SK-N-SH (cell line): Measurements from ENCODE around the gene LMO7. TPM values are rescaled to one million over a fixed set of nuclear protein-coding genes. Genes with fewer than 3 reads are reported as not detected.

Source experiments
- CTCF ChIA-PET: fragments of 300-600, 350-600 bp; formaldehyde crosslinking; extraction: SDS; loops from one replicate; lab custom pipeline; 2021; lab: Yijun Ruan, JAX
- POLR2A ChIA-PET: fragments of 350-600 bp; sonication (Branson Sonifier 250); formaldehyde crosslinking; extraction: SDS; loops from one replicate; lab custom pipeline; 2020; ENCODE audit warnings: antibody characterized with exemption, inconsistent platforms; lab: Yijun Ruan, JAX
- DNase-seq: peaks from one replicate; pipeline ENCODE4 v3.0.0; 2012
- H2AFZ ChIP-seq: fragments of 200-600 bp; sonication (generic); 2 replicates; pipeline ENCODE4 v1.8.1; 2016; ENCODE audit warnings: antibody characterized with exemption, mild to moderate bottlenecking, low read depth
- H3F3A ChIP-seq: fragments of 200-600 bp; sonication (generic); replicated peaks from 2 replicates; pipeline ENCODE3; 2016; ENCODE audit warnings: antibody characterized with exemption, mild to moderate bottlenecking; ENCODE audit not compliant: insufficient read depth
- H3K27ac ChIP-seq, 2 experiments: fragments of 200-500 bp in 1 of 2; fragments of 200-600 bp in 1 of 2; sonication (Bioruptor generic) in 1 of 2; sonication (generic), shearing (Covaris generic) in 1 of 2; 2 replicates each; pipeline versions ENCODE4 v1.5.1 to v1.6.1; 2014 to 2016; ENCODE audit warnings: low read depth in 2 of 2, inconsistent platforms in 1 of 2, low read length in 1 of 2, mild to moderate bottlenecking in 1 of 2, mixed read lengths in 1 of 2
- H3K27me3 ChIP-seq: fragments of 200-600 bp; sonication (generic), shearing (Covaris generic); 2 replicates; pipeline ENCODE4 v1.6.1; 2016; ENCODE audit warnings: mixed run types; ENCODE audit not compliant: insufficient read depth
- H3K36me3 ChIP-seq, 2 experiments: fragments of 200-500 bp in 1 of 2; fragments of 200-600 bp in 1 of 2; sonication (Bioruptor generic) in 1 of 2; sonication (generic) in 1 of 2; replicated peaks in 1 of 2; 2 replicates each; pipeline versions ENCODE3 to v1.5.1; 2014 to 2016; ENCODE audit warnings: low read length in 1 of 2, mild to moderate bottlenecking in 1 of 2; ENCODE audit not compliant: insufficient read depth in 2 of 2, control insufficient read depth in 1 of 2
- H3K4me1 ChIP-seq, 2 experiments: fragments of 200-500 bp in 1 of 2; fragments of 200-600 bp in 1 of 2; sonication (Bioruptor generic) in 1 of 2; sonication (generic), shearing (Covaris generic) in 1 of 2; 2 replicates each; pipeline versions ENCODE4 v1.5.1 to v1.6.1; 2014 to 2016; ENCODE audit warnings: low read depth in 1 of 2, low read length in 1 of 2, mixed run types in 1 of 2; ENCODE audit not compliant: insufficient read depth in 2 of 2, control insufficient read depth in 1 of 2
- H3K4me2 ChIP-seq: fragments of 200-600 bp; sonication (generic), shearing (Covaris generic); 2 replicates; pipeline ENCODE4 v1.6.1; 2017; ENCODE audit warnings: mixed run types
- H3K4me3 ChIP-seq, 2 experiments: fragments of 200-500 bp in 1 of 2; fragments of 200-600 bp in 1 of 2; sonication (Bioruptor generic) in 1 of 2; sonication (generic), shearing (Covaris generic) in 1 of 2; 2 replicates each; pipeline versions ENCODE4 v1.5.1 to v1.8.1; 2014 to 2016; ENCODE audit warnings: low read depth in 2 of 2, inconsistent platforms in 1 of 2, low read length in 1 of 2, mild to moderate bottlenecking in 1 of 2, mixed read lengths in 1 of 2, moderate library complexity in 1 of 2
- H3K79me2 ChIP-seq: fragments of 200-600 bp; sonication (generic); 2 replicates; pipeline ENCODE4 v1.8.1; 2017; ENCODE audit warnings: mild to moderate bottlenecking; ENCODE audit not compliant: insufficient read depth
- H3K9ac ChIP-seq: fragments of 200-600 bp; sonication (generic); 2 replicates; pipeline ENCODE4 v1.6.1; 2017; ENCODE audit warnings: mixed run types
- H3K9me2 ChIP-seq: fragments of 200-600 bp; sonication (generic); 2 replicates; pipeline ENCODE4 v1.6.1; 2017; ENCODE audit warnings: mixed run types
- H3K9me3 ChIP-seq: fragments of 200-600 bp; sonication (generic); 2 replicates; pipeline ENCODE4 v1.6.1; 2017; ENCODE audit warnings: mixed run types, mild to moderate bottlenecking, moderate library complexity
- H4K20me1 ChIP-seq: fragments of 200-600 bp; sonication (generic); 2 replicates; pipeline ENCODE4 v1.6.1; 2017; ENCODE audit warnings: mild to moderate bottlenecking, mixed run types; ENCODE audit not compliant: insufficient read depth
- CHD2 ChIP-seq: fragments of 150-350 bp; IDR thresholded peaks from 2 replicates; pipeline ENCODE4 v1.6.1; 2018; ENCODE audit warnings: low read length; ENCODE audit not compliant: partially characterized antibody
- ELF1 ChIP-seq: IDR thresholded peaks from 2 replicates; pipeline ENCODE4 v1.4.0; 2012
- EP300 ChIP-seq, 2 experiments: IDR thresholded peaks; 2 replicates each; pipeline versions ENCODE4 v1.4.0 to v1.6.1; 2012; ENCODE audit warnings: borderline replicate concordance in 1 of 2, low read depth in 1 of 2, low read length in 1 of 2
- FOSL2 ChIP-seq: IDR thresholded peaks from 2 replicates; pipeline ENCODE4 v1.4.0; 2012; ENCODE audit warnings: low read depth, mild to moderate bottlenecking, moderate library complexity, borderline replicate concordance
- FOXM1 ChIP-seq: IDR thresholded peaks from 2 replicates; pipeline ENCODE4 v1.4.0; 2012; ENCODE audit warnings: low read depth, mild to moderate bottlenecking
- IRF3 ChIP-seq: fragments of 150-350 bp; IDR thresholded peaks from 2 replicates; pipeline ENCODE4 v1.6.1; 2016; ENCODE audit warnings: mild to moderate bottlenecking, low read depth, low read length
- JUND ChIP-seq: IDR thresholded peaks from 2 replicates; pipeline ENCODE4 v1.4.0; 2012
- MAX ChIP-seq: IDR thresholded peaks from 2 replicates; pipeline ENCODE4 v1.4.0; 2012; ENCODE audit warnings: low read depth
- NFIC ChIP-seq: IDR thresholded peaks from 2 replicates; pipeline ENCODE4 v1.4.0; 2012; ENCODE audit warnings: borderline replicate concordance
- PBX3 ChIP-seq: IDR thresholded peaks from 2 replicates; pipeline ENCODE4; 2012
- POLR2AphosphoS5 ChIP-seq: IDR thresholded peaks from 2 replicates; pipeline ENCODE4 v1.6.1; 2012; ENCODE audit warnings: low read depth, low read length
- RXRA ChIP-seq: IDR thresholded peaks from 2 replicates; pipeline ENCODE4 v1.4.0; 2012; ENCODE audit warnings: low read depth, mild to moderate bottlenecking, borderline replicate concordance
- SMC3 ChIP-seq: IDR thresholded peaks from 2 replicates; pipeline ENCODE4 v1.6.1; 2012; ENCODE audit warnings: low read depth, low read length, improper control_type of control experiment
- TCF12 ChIP-seq: IDR thresholded peaks from 2 replicates; pipeline ENCODE4 v1.4.0; 2012
- TEAD4 ChIP-seq: IDR thresholded peaks from 2 replicates; pipeline ENCODE4 v1.4.0; 2012; ENCODE audit warnings: mild to moderate bottlenecking, borderline replicate concordance; ENCODE audit not compliant: insufficient read depth
- USF1 ChIP-seq: IDR thresholded peaks from 2 replicates; pipeline ENCODE4 v1.4.0; 2012; ENCODE audit warnings: low read depth, borderline replicate concordance
- ZBTB33 ChIP-seq: IDR thresholded peaks from 2 replicates; pipeline ENCODE4 v1.4.0; 2012; ENCODE audit warnings: low read depth, borderline replicate concordance
- WGBS: methylation state at CpG from one replicate; pipeline ENCODE4 v1.1.6; 2017; ENCODE audit warnings: low lambda C conversion rate; 5-methylcytosine and 5-hydroxymethylcytosine counted together
- polyA plus RNA-seq, 3 experiments: library from polyadenylated mRNA; depleted of rRNA; stranded (reverse); fragments of >200 nt; gene quantifications; 2 replicates each; pipeline ENCODE4 v1.2.3, GENCODE V29; 2012

The LMO7 gene
- polyA plus RNA-seq, 1 of the 3 experiments (the other 2 are of a cell fraction) = 83.6 TPM

GRCh38 chr13:75633285-75633684, 2.8 kb upstream of the LMO7 start:
- TF ChIP-seq USF1 = no peak
- TF ChIP-seq SMC3 = no peak
- TF ChIP-seq EP300 (IDR thresholded peaks at IDR 0.05; ENCODE audit: borderline replicate concordance in 1 of 2, low read depth in 1 of 2, low read length in 1 of 2) = peak in 1 of 2 experiments; percentile 86; a peak in 2 of 4 replicates
- peak; percentile 43; the same call in 1 of the 2 replicates for TF ChIP-seq MAX
- TF ChIP-seq RXRA = 0 out of 2 replicates have a peak, but pooled peaks have one; percentile 15
- TF ChIP-seq POLR2AphosphoS5 = peak; percentile 78; the same call in 1 of the 2 replicates
- peak; percentile 86 for TF ChIP-seq PBX3
- TF ChIP-seq TEAD4 = peak; percentile 75; the same call in 1 of the 2 replicates
- peak; percentile 80; the same call in 1 of the 2 replicates for TF ChIP-seq NFIC
- TF ChIP-seq ELF1 = no peak
- no peak for TF ChIP-seq ZBTB33
- peak; percentile 88 for TF ChIP-seq TCF12
- TF ChIP-seq FOSL2 = peak; percentile 44; the same call in 1 of the 2 replicates
- TF ChIP-seq IRF3 = no peak
- peak; percentile 73 for TF ChIP-seq JUND
- 0 out of 2 replicates have a peak, but pooled peaks have one; percentile 67 for TF ChIP-seq FOXM1
- no peak for TF ChIP-seq CHD2
- Histone ChIP-seq H3K36me3 (peaks cover 0 to 21% of the 10 kb centered on the region in 2 experiments), H3F3A (peaks cover 32% of the 10 kb centered on the region), H3K4me1 (peaks cover 10% of the 10 kb centered on the region in 2 experiments; a peak in 2 of 4 replicates), H3K9me3 (no peaks in the 10 kb centered on the region), H3K27ac (peak overlapping the region; percentile 65 to 93; a peak in 3 of 4 replicates), H3K4me3 (no peak overlapping the region; a peak in 1 of 4 replicates), H3K79me2 (peaks cover 86% of the 10 kb centered on the region), H3K9me2 (no peaks in the 10 kb centered on the region), H3K27me3 (no peaks in the 10 kb centered on the region), H3K9ac (peak overlapping the region; percentile 53; the same call in 1 of the 2 replicates), H2AFZ (no peak overlapping the region), H4K20me1 (peaks cover 3% of the 10 kb centered on the region), H3K4me2 (peak overlapping the region; percentile 49; the same call in 1 of the 2 replicates)
- WGBS = 2% methylated on average over 2 of the region's 2 CpGs
- DNase-seq = no peak
- ChIA-PET CTCF (interaction anchor here (1.5 kb wide), 1 partner anchor 39 kb away, joined by 3 read pairs; no protein-coding TSS in a partner anchor), POLR2A (no interaction called here)
